Stimulated activated CD4-positive, alpha-beta T cell treated with anti-CD3 and anti-CD28 coated beads, Interleukin-2, amount 100 ng/mL, for 4 hours (primary cell): ENCODE data around the gene UCKL1.
A peak's percentile ranks its signal among the peaks of the same experiment; 100 is the strongest.
"Not testable (repeated sequence)": the region's sequence is repeated elsewhere in the genome, so short reads cannot be mapped to it uniquely, and the experiment has no call there.

Experiments
- DNase-seq: peaks from one replicate; pipeline ENCODE4 v3.0.0-alpha.2; 2020; ENCODE audit warnings: low read depth

UCKL1 gene

GRCh38 chr20:63972312-63973159 is 16.3 kb upstream of the UCKL1 start:
- DNase-seq: no peak

- not testable (repeated sequence) for DNase-seq
Measured at GRCh38 chr20:63971960-63972311, 15.7 kb upstream of the UCKL1 start.

- DNase-seq: no peak
Measured at GRCh38 chr20:63970714-63971431, 14.7 kb upstream of the UCKL1 start.

GRCh38 chr20:63969838-63970713 is 13.9 kb upstream of the UCKL1 start, which contains the start of gene ZNF512B:
Gene ZNF512B, minus strand, starts transcription at chr20:63969930. Its CDS starts 1,980 bp downstream, at chr20:63967950.
- peak; percentile 45 for DNase-seq

GRCh38 chr20:63968928-63969760 is 12.9 kb upstream of the UCKL1 start:
- no peak for DNase-seq

GRCh38 chr20:63968136-63968927 is 12.1 kb upstream of the UCKL1 start:
- DNase-seq: no peak

- DNase-seq: no peak
Measured at GRCh38 chr20:63967330-63968135, 11.3 kb upstream of the UCKL1 start.

GRCh38 chr20:63966944-63967322 is 10.7 kb upstream of the UCKL1 start:
- no peak for DNase-seq

GRCh38 chr20:63966172-63966943 is 10.1 kb upstream of the UCKL1 start:
- no peak for DNase-seq

- DNase-seq: no peak
Measured at GRCh38 chr20:63964412-63964811, 8.2 kb upstream of the UCKL1 start.

- DNase-seq: no peak
Measured at GRCh38 chr20:63963784-63964301, 7.6 kb upstream of the UCKL1 start.

GRCh38 chr20:63963348-63963741 is 7.1 kb upstream of the UCKL1 start:
- DNase-seq: no peak

GRCh38 chr20:63962426-63963347 is 6.5 kb upstream of the UCKL1 start:
- DNase-seq: no peak

GRCh38 chr20:63961664-63962425 is 5.6 kb upstream of the UCKL1 start:
- DNase-seq: no peak

- DNase-seq: not testable (repeated sequence)
Measured at GRCh38 chr20:63960654-63961621, 4.7 kb upstream of the UCKL1 start.

- DNase-seq: no peak
Measured at GRCh38 chr20:63959699-63960075, 3.5 kb upstream of the UCKL1 start.
